HG02798 (cell line): ENCODE results near the gene KCNH2.

Experiments used
- ATAC-seq: cut with Tn5 transposase; IDR thresholded peaks from one replicate; pipeline ENCODE4 v1.9.1; 2021; ENCODE audit warnings: mild to moderate bottlenecking; ENCODE audit not compliant: unreplicated experiment, poor library complexity

KCNH2 gene

GRCh38 chr7:150951181-150951520 lies 27.0 kb downstream of the KCNH2 start:
- no peak for ATAC-seq

DNA sequence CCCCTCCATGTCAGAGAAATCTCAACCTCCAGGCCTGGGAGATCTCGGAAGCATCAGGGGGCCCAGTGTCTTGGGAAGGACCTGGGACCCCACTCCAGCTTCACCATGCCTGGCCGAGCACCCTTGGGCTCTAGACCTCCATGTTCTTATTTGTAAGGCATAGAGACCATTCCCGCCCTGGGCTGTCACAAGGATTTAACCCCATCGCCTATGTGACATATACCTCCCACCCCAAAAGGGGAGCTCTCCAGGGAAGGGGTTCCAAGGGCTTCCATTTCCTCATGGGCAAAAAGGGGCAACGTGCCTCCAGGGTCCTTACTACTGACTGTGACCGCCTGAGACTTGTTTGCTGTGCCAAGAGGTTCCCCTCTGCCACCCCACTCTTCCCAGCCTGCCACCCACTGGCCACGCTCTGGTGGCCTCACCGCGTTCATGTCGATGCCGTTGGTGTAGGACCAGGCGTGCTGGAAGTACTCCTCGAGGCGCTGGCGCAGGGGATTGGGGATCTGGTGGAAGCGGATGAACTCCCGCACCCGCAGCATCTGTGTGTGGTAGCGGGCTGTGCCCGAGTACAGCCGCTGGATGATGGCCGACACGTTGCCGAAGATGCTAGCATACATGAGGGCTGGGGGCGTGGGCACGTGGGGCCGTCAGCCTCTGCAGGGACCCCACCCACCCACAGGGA lies 27.5 kb downstream of the KCNH2 start:
- ATAC-seq: no peak

GRCh38 chr7:150949971-150950491 lies 28.1 kb downstream of the KCNH2 start:
- no peak for ATAC-seq

DNA sequence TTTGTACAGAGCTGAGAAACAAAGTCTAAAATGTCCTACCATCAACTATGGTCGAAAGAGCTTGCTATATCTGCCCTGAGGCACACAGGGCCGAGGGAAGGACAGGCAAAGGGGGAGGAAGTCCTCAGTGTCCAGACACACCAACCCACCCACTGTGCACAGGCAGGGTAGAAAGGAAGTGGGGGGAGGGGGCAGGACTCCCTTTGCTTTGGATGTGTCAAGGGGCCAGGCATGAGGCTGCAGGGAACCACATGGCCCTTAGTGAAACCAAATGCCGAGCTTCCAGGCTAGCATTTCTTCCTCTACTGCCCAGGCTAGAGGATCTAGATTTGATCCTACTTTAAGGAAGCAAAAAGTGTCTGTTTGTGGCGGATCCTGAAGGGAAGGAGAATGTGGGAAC lies 28.6 kb downstream of the KCNH2 start:
- ATAC-seq: no peak

GRCh38 chr7:150948791-150949251 lies 29.3 kb downstream of the KCNH2 start:
- ATAC-seq: no peak

DNA sequence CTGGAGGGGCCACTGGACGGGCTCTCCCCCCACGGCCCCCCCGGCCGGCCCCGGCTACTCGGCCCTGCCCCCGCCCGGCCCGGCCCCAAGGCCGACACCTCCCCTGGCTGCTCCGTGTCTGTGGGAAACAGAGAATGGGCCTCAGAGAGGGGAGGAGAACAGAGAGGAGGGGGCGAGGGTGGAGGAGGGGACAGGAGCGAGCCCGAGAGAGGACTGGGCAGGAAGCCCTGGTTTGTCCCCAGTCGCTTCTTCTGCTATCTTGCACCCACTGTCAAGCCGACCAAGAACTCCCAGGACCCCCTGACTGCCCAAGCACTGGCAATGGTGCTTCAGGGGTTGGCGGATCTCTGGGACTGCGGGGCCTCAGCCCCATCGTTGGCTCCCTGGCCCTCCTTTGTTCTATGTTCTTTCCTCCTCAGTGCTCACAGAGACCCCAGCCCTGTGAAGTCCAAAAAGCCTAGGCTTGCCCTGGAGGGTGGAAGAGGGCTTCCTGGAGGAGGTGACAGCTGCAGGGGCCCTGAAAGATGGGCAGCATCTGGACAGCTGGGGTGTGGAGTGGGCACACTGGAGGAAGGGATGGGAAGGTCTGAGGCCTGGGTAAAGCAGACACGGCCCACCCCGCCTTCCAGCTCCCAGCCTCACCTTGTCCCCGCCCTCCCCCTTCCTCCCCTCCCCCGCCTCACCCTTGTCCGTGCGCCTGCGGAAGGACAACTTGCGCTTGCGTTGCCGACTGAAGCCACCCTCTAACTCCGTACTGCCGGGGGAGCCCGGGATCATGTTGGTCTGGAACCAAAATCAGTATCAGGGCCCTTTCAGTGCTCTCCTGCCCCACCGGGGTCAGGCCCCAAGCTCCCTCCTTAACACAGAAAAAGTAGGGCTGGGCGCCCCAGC lies 30.1 kb downstream of the KCNH2 start:
- no peak for ATAC-seq

GRCh38 chr7:150947241-150947745 lies 30.8 kb downstream of the KCNH2 start:
- no peak for ATAC-seq

DNA sequence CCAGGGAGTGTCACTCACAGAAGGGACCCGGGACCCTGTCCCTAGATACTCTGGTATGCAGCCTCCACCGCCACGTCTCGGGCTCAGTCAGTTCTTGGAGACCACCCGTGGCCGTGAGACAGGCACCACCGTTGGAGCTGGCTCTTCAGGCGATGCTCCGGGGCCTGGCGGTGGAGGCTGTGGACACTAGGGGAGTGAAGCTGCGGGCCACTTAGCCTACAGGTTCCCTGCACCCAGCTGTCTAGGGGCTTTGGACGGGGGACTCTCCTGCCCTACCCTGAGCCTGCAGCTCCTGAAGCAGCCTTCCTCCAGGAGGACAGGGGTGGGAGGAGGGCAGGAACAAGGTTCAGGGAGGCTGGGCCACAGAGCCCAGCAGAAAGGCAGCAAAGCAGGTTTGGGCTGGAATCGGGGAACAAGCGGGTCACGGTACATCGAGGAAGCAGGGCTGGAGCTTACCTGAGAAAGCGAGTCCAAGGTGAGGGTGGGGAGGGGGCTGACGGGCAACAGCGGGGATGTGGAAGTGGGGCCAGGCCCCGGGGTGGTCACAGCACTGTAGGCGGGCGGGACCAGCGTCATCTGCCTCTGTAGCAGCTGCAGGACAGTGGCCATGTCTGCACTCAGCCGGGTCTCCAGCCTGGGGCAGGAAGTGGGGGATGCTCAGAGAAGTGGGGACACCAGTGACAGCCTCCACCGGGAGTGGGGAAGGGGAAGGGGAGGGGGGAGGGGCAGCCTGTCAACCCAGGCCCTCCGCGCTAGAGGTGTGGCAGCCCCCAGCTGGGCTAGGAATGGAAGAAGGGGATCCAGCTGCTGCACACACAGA lies 31.5 kb downstream of the KCNH2 start:
- no peak for ATAC-seq

- no peak for ATAC-seq
These were observed 32.2 kb downstream of the KCNH2 start for GRCh38 chr7:150945853-150946420.

- ATAC-seq: no peak
These were observed 32.8 kb downstream of the KCNH2 start for GRCh38 chr7:150945171-150945852.

DNA sequence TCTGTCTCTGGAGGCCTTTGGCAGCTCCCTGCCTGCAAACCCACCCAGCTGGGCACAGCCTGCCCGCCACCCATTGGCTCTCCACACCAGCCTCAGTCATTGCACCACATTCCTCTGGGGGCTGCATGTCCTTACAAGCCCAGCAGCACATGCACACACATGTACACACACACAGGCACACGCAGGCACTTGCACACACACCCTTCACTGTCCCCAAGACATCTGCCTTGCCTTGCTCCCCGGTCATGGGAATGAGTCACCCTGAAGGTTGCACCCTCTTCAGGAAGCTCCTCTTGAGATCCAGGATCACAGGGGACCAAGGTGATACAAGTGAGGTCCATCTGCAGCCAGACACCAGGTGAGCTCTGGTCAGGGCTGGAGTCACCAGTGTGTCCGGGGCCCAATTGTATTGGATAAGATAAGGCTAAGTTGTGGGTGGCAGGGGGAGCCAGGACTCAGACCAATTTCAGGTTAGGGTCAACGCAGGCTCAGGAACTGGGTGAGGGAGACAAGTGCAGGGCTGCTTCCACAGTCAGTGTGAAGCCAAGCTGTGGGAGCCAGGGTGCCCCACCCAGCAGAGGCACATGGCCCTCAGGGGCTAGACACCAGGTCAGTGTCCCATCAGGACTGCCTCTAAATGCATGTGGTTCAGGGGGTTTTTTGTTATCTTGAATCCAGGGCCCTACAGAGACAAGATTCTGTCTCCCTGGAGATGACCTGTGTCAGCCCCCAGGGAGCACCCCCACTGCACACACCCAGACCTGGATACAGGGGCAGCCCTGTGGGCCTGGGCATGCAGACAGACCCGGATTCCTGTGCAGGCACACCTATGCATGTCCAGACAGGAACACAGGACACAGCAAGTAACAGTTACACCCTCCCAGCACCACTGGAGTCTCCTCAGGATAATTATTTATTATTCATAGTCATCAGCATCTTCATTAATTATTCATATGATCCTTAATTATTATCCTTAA lies 33.8 kb downstream of the KCNH2 start:
- ATAC-seq: no peak

DNA sequence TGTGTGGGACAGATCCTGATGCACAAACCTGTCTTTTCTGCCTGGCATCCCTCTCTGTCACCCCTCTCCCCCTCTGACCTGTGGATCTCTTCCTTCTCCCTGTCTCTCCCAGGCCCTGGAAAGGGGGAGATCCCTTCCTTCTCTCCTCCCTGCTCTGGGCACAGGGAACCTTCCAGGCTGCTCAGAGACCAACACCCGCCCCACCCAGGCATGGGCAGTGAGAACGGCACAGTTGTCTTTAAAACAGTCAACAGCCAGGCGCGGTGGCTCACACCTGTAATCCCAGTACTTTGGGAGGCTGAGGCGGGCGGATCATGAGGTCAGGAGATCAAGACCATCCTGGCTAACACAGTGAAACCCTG lies 34.7 kb downstream of the KCNH2 start:
- no peak for ATAC-seq

DNA sequence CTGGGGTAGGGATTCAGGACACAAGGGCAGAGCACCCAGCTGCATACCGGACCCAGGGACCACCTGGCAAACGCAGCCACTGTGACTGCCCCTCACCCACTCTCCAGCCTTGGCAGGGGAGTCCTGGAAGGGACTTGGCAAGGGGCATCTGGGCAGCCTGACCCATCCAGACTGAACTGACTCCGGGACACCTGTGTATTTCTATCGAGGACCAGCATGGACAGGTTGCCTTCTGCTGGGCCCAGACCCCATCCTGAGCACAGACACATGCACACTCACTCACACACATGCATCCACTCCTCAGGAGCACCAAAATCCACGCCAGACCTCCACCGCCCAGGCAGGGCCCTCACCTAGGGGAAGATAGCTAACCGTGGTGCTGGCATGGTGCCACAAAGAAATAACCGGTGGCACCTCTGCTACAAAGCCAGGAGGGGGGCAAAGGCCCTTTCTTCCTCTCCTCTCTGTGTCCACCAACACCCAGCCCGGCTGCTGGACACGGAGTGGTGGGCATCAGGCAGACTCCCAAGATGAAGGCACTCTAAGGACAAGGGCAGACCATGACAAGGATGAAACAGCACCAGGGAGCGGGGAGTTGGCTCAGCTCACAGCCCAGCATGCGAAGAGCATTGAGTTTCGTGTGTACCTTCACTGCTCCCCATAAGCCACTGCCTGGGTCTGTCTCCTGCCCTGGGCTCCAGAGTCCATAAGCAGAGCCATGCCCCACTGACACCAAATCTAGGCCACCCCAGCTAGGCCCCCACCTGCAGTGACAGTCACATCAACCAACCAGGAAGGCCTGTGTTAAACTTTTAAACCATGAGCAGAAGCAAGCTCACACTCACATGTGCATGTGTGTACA lies 35.3 kb downstream of the KCNH2 start:
- no peak for ATAC-seq

DNA sequence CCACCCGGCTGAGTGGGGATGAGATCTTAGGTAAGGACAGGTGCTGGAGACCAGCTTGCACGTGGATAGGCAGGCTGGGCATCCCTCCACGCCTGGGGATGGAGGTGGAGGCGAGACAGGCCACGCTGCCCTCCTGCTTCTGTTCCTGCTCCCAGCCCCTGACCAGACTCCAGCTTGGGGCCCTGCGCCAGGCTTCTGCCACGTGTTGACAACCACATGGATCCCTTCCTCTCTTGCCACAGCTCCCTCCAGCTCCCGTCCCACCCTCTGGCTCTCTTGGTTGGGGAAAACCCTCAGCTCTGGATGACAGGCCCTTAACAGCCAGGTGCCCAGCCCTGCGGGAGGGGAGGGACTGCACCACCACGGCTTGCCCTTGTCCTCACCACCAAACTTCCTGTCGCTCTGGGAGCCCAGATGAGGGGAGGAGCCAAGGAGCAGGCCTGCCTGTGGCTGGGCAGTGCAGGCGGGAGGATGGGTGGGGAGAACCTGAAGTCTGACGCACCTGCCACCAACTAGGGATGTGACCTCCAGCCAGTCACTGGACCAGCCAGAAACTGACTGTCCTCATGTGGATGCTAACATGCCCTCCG lies 36.0 kb downstream of the KCNH2 start:
- no peak for ATAC-seq

DNA sequence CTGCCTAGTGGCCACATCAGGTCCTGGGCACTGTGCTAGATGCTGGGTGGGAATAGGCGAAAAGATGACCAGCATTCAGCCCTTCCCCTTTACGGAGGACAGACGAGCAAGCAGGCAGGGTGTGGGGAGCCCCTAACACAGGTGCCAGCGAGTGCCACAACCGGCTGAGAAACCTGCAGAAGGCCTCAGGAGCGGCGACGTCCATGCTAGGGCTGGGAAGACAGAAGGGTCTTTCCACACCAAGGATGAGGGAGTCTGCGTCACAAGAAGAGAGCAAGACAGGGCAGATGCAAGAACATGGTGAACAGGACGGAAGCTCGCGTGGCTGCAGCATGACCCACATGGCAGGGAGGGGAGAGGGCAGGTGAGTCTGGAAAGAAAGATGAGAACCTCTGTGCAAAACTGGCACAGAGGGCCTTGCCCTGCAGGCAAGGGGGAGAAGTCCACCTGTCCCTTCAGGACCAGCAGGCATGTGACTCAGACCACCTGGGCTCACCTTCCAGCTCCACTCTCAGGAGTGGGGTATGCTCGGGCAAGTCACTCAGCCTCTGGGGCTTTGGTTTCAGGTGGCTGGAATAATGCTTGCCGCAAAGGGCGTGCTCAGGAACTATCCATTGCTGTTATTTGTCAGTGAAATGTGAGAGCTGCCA lies 36.6 kb downstream of the KCNH2 start:
- ATAC-seq: no peak

- ATAC-seq: no peak
These were observed 37.6 kb downstream of the KCNH2 start for GRCh38 chr7:150940431-150941102.
